HepG2 (cell line): ENCODE data around the gene TMEM63B. TPM values are rescaled to one million over a fixed set of nuclear protein-coding genes. Genes with fewer than 3 reads are reported as not detected.

Experiments used
- HCFC1 ChIP-seq: fragments of 150-350 bp; IDR thresholded peaks from 2 replicates; pipeline ENCODE4 v1.6.1; 2014; ENCODE audit warnings: low read depth, low read length
- NR2F6 ChIP-seq, 2 experiments: IDR thresholded peaks; 2 replicates each; pipeline ENCODE4 v1.6.1; 2016; ENCODE audit warnings: antibody characterized with exemption in 1 of 2, mild to moderate bottlenecking in 1 of 2
- SIX4 ChIP-seq: sonication (generic); formaldehyde crosslinking; IDR thresholded peaks from 2 replicates; pipeline ENCODE4 v1.4.0; 2020; ENCODE audit warnings: missing genetic modification reagents
- SNAPC4 ChIP-seq: sonication (generic); formaldehyde crosslinking; IDR thresholded peaks from 2 replicates; pipeline ENCODE4 v1.4.0; 2020; ENCODE audit warnings: mild to moderate bottlenecking, missing genetic modification reagents
- STAG1 ChIP-seq: sonication (generic); formaldehyde crosslinking; IDR thresholded peaks from 2 replicates; pipeline ENCODE4 v1.4.0; 2020; ENCODE audit warnings: missing genetic modification reagents
- ZBTB40 ChIP-seq, 2 experiments: fragments of 450-650 bp in 1 of 2; sonication (generic) in 1 of 2; formaldehyde crosslinking in 1 of 2; IDR thresholded peaks; 2 replicates each; pipeline versions ENCODE4 v1.6.1 to v1.8.0; 2016 to 2022; ENCODE audit warnings: antibody characterized with exemption in 1 of 2, mild to moderate bottlenecking in 1 of 2, missing genetic modification reagents in 1 of 2
- ZNF430 ChIP-seq: sonication (generic); formaldehyde crosslinking; IDR thresholded peaks from 2 replicates; pipeline ENCODE4 v1.9.0; 2021; ENCODE audit warnings: mild to moderate bottlenecking, missing genetic modification reagents
- ZNF501 ChIP-seq: sonication (generic); formaldehyde crosslinking; IDR thresholded peaks from 2 replicates; pipeline ENCODE4 v1.5.1; 2020; ENCODE audit warnings: mild to moderate bottlenecking, moderate library complexity, missing genetic modification reagents
- polyA plus RNA-seq, 8 experiments: library from polyadenylated mRNA; depleted of rRNA in 3 of 8; stranded (reverse) in 7 of 8; unstranded in 1 of 8; fragments of >200 nt; fragmentation: Illumina TruSeq in 4 of 8; extraction: Trizol in 4 of 8; gene quantifications; 2 replicates each; pipeline versions ENCODE4 v1.2.1 to v1.2.3, GENCODE V29; 2011 to 2016; ENCODE audit warnings: low read depth in 4 of 8, missing spikeins in 1 of 8, mixed read lengths in 1 of 8; ENCODE audit not compliant: insufficient read depth in 1 of 8
- total RNA-seq, 5 experiments: library from RNA; depleted of rRNA; stranded (reverse); fragments of >200 nt; fragmentation: Illumina TruSeq; extraction: Trizol; gene quantifications; 2 replicates each; pipeline ENCODE4 v1.2.3, GENCODE V29; 2016; ENCODE audit warnings: low read depth in 1 of 5
- TF ChIP-seq, protein P1 (sequence below): sonication (generic); formaldehyde crosslinking; IDR thresholded peaks from 2 replicates; pipeline ENCODE4 v1.4.0; 2020; ENCODE audit warnings: mild to moderate bottlenecking, missing genetic modification reagents
- TF ChIP-seq, protein P2 (sequence below): sonication (generic); formaldehyde crosslinking; IDR thresholded peaks from 2 replicates; pipeline ENCODE4 v1.8.1; 2023; ENCODE audit warnings: mild to moderate bottlenecking, missing genetic modification reagents

TMEM63B gene
- total and polyA plus RNA-seq, 2 of the 13 experiments (the other 11 are each of a cell fraction or from before 2014, with no cell fraction given): 27.4 to 75.8 TPM

- TF ChIP-seq, protein P1, sequence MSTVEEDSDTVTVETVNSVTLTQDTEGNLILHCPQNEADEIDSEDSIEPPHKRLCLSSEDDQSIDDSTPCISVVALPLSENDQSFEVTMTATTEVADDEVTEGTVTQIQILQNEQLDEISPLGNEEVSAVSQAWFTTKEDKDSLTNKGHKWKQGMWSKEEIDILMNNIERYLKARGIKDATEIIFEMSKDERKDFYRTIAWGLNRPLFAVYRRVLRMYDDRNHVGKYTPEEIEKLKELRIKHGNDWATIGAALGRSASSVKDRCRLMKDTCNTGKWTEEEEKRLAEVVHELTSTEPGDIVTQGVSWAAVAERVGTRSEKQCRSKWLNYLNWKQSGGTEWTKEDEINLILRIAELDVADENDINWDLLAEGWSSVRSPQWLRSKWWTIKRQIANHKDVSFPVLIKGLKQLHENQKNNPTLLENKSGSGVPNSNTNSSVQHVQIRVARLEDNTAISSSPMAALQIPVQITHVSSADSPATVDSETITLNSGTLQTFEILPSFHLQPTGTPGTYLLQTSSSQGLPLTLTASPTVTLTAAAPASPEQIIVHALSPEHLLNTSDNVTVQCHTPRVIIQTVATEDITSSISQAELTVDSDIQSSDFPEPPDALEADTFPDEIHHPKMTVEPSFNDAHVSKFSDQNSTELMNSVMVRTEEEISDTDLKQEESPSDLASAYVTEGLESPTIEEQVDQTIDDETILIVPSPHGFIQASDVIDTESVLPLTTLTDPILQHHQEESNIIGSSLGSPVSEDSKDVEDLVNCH (CRISPR knock-in tag): no peak
- TF ChIP-seq, protein P2, sequence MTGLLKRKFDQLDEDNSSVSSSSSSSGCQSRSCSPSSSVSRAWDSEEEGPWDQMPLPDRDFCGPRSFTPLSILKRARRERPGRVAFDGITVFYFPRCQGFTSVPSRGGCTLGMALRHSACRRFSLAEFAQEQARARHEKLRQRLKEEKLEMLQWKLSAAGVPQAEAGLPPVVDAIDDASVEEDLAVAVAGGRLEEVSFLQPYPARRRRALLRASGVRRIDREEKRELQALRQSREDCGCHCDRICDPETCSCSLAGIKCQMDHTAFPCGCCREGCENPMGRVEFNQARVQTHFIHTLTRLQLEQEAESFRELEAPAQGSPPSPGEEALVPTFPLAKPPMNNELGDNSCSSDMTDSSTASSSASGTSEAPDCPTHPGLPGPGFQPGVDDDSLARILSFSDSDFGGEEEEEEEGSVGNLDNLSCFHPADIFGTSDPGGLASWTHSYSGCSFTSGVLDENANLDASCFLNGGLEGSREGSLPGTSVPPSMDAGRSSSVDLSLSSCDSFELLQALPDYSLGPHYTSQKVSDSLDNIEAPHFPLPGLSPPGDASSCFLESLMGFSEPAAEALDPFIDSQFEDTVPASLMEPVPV (CRISPR knock-in tag): no peak
- TF ChIP-seq HCFC1 (no peak), SIX4 (CRISPR knock-in tag) (no peak), ZNF430 (CRISPR knock-in tag) (no peak), ZBTB40 (IDR thresholded peaks at IDR 0.05) (no peak), ZBTB40 (CRISPR knock-in tag; IDR thresholded peaks at IDR 0.05) (no peak), STAG1 (CRISPR knock-in tag) (peak; percentile 11; the same call in 1 of the 2 replicates), ZNF501 (CRISPR knock-in tag) (0 out of 2 replicates have a peak, but pooled peaks have one; percentile 33), NR2F6 (IDR thresholded peaks at IDR 0.05) (no peak), NR2F6 (CRISPR knock-in tag; IDR thresholded peaks at IDR 0.05) (no peak; the same call in 1 of the 2 replicates), SNAPC4 (CRISPR knock-in tag) (no peak)
Measured at GRCh38 chr6:44099192-44099591, 28.2 kb upstream of the TMEM63B start (continued).
